ENCODE measurements around the gene LIPC. TPM values are rescaled to one million over a fixed set of nuclear protein-coding genes. Genes with fewer than 3 reads are reported as not detected.

The LIPC gene
- total and polyA plus RNA-seq, 9 of the 15 experiments (the other 6 are each of a cell fraction or from before 2014, with no cell fraction given), result 0.07 to 0.41 (median 0.11) TPM; not detected in 2

- peak; percentile 77 for TF ChIP-seq ZBTB33 (CRISPR knock-in tag; IDR thresholded peaks at IDR 0.05)
- TF ChIP-seq ZNF695 (CRISPR knock-in tag; IDR thresholded peaks at IDR 0.05), result no peak
- TF ChIP-seq ARID1B (IDR thresholded peaks at IDR 0.05), result peak; percentile 91
- TF ChIP-seq KLF16 (IDR thresholded peaks at IDR 0.05), result peak; percentile 32; the same call in 1 of the 2 replicates
- TF ChIP-seq FOXJ3 (CRISPR knock-in tag; IDR thresholded peaks at IDR 0.05), result no peak
- TF ChIP-seq, protein P1, sequence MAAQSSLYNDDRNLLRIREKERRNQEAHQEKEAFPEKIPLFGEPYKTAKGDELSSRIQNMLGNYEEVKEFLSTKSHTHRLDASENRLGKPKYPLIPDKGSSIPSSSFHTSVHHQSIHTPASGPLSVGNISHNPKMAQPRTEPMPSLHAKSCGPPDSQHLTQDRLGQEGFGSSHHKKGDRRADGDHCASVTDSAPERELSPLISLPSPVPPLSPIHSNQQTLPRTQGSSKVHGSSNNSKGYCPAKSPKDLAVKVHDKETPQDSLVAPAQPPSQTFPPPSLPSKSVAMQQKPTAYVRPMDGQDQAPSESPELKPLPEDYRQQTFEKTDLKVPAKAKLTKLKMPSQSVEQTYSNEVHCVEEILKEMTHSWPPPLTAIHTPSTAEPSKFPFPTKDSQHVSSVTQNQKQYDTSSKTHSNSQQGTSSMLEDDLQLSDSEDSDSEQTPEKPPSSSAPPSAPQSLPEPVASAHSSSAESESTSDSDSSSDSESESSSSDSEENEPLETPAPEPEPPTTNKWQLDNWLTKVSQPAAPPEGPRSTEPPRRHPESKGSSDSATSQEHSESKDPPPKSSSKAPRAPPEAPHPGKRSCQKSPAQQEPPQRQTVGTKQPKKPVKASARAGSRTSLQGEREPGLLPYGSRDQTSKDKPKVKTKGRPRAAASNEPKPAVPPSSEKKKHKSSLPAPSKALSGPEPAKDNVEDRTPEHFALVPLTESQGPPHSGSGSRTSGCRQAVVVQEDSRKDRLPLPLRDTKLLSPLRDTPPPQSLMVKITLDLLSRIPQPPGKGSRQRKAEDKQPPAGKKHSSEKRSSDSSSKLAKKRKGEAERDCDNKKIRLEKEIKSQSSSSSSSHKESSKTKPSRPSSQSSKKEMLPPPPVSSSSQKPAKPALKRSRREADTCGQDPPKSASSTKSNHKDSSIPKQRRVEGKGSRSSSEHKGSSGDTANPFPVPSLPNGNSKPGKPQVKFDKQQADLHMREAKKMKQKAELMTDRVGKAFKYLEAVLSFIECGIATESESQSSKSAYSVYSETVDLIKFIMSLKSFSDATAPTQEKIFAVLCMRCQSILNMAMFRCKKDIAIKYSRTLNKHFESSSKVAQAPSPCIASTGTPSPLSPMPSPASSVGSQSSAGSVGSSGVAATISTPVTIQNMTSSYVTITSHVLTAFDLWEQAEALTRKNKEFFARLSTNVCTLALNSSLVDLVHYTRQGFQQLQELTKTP (IDR thresholded peaks at IDR 0.05; ENCODE audit: low read depth in 1 of 2, partially characterized antibody in 2 of 2), result peak; percentile 64 to 72
- TF ChIP-seq PHF21A (IDR thresholded peaks at IDR 0.05; ENCODE audit: borderline replicate concordance, low read depth), result no peak
- no peak for TF ChIP-seq ATF4 (CRISPR knock-in tag; IDR thresholded peaks at IDR 0.05)
- TF ChIP-seq RBM39 (optimal IDR thresholded peaks at IDR 0.05; ENCODE audit: low read depth, low read length), result no peak
- no peak for TF ChIP-seq NR2C2 (CRISPR knock-in tag; IDR thresholded peaks at IDR 0.05)
- peak; percentile 91 for TF ChIP-seq NR2C2 (tag; IDR thresholded peaks at IDR 0.05)
- peak; percentile 69 for TF ChIP-seq EP400 (IDR thresholded peaks at IDR 0.05)
- no peak for TF ChIP-seq ELF2 (CRISPR knock-in tag; IDR thresholded peaks at IDR 0.05)
- no peak for TF ChIP-seq ZNF699 (CRISPR knock-in tag; IDR thresholded peaks at IDR 0.05; ENCODE audit: insufficient replicate concordance)
- no peak for TF ChIP-seq SMAD1 (IDR thresholded peaks at IDR 0.05; ENCODE audit: low read depth, low read length, partially characterized antibody)
- TF ChIP-seq, protein P2, sequence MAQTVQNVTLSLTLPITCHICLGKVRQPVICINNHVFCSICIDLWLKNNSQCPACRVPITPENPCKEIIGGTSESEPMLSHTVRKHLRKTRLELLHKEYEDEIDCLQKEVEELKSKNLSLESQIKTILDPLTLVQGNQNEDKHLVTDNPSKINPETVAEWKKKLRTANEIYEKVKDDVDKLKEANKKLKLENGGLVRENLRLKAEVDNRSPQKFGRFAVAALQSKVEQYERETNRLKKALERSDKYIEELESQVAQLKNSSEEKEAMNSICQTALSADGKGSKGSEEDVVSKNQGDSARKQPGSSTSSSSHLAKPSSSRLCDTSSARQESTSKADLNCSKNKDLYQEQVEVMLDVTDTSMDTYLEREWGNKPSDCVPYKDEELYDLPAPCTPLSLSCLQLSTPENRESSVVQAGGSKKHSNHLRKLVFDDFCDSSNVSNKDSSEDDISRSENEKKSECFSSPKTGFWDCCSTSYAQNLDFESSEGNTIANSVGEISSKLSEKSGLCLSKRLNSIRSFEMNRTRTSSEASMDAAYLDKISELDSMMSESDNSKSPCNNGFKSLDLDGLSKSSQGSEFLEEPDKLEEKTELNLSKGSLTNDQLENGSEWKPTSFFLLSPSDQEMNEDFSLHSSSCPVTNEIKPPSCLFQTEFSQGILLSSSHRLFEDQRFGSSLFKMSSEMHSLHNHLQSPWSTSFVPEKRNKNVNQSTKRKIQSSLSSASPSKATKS (CRISPR knock-in tag; IDR thresholded peaks at IDR 0.05), result no peak
- no peak for TF ChIP-seq TEAD1 (CRISPR knock-in tag; IDR thresholded peaks at IDR 0.05)
Measured at GRCh38 chr15:58546635-58547627, 115.1 kb downstream of the LIPC start (continued).
